Right atrium auricular region (tissue), 2 donors: ENCODE results near the gene FBXW4. TPM values are rescaled to one million over a fixed set of nuclear protein-coding genes. Genes with fewer than 3 reads are reported as not detected.

Experiments
- DNase-seq: peaks from one replicate; pipeline ENCODE4 v3.0.0-alpha.2; 2019; ENCODE audit warnings: low spot score
- H3K27ac ChIP-seq, 2 donors: fragments of 200-600 bp; sonication (generic); 1 replicate in 1 of 2; 2 replicates in 1 of 2; pipeline ENCODE4 v1.5.1; 2016 to 2019
- H3K27me3 ChIP-seq, 2 donors: fragments of 200-600 bp; sonication (generic); one replicate each; pipeline versions ENCODE4 v1.5.1 to v1.6.0; 2017 to 2019
- H3K36me3 ChIP-seq: fragments of 200-600 bp; sonication (generic); one replicate; pipeline ENCODE4 v1.5.1; 2016
- H3K4me1 ChIP-seq, 2 donors: fragments of 200-600 bp; sonication (generic); one replicate each; pipeline versions ENCODE4 v1.5.1 to v1.6.0; 2017 to 2019
- H3K4me3 ChIP-seq, 2 donors: fragments of 200-600 bp; sonication (generic); 1 replicate in 1 of 2; 2 replicates in 1 of 2; pipeline ENCODE4 v1.5.1; 2017 to 2019; ENCODE audit warnings: mild to moderate bottlenecking in 1 of 2, moderate library complexity in 1 of 2
- H3K9me3 ChIP-seq, 2 donors: fragments of 200-600 bp; sonication (generic); one replicate each; pipeline ENCODE4 v1.5.1; 2019
- total RNA-seq, 2 donors: library from RNA; depleted of rRNA; stranded (reverse); fragments of >200 nt; gene quantifications; one replicate each; pipeline ENCODE4 v1.1.0, GENCODE V29; 2016
- TF ChIP-seq, protein P1 (sequence below), 2 donors: fragments of 200-600 bp; sonication (generic); IDR thresholded peaks; one replicate each; pipeline ENCODE4 v1.5.1; 2019; ENCODE audit warnings: antibody characterized with exemption in 2 of 2

The FBXW4 gene
- total RNA-seq, 2 donors from 2014 or later, result 75.2 to 95.1 TPM

DNA sequence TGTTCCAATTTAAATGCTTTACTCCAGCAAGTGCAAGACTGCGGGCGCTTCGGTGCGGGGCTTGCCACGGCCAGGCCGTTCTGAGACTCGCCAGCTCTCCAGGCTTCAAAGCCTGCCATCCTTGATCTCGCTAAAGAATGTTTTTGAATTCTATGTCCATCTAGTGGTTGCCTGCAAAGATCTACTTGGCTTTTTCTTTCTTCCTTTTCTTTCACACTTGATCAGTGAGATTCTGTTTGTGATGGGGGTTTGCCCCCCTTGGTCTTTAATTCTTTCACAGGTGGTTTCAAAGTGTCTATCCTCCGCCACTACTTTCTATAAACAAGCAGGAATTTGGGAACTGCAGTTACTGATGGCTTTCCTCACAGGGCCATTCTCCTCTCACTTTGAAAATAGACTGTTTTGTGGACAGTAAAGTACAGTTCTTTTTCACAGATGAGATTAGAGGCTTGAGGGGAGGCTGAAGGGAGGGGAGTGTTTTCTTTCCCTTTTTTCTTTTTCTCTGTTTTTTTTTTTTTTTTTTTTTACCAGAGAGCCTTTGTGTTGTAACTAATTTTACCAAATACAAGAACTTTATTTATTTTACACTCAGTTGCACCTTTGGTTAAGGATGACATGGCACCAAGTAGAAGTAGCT is 15.2 kb upstream of the FBXW4 start:
- H3K4me1 ChIP-seq, result no peaks in the 10 kb centered on the region
- no peak overlapping the region for H3K4me3 ChIP-seq

DNA sequence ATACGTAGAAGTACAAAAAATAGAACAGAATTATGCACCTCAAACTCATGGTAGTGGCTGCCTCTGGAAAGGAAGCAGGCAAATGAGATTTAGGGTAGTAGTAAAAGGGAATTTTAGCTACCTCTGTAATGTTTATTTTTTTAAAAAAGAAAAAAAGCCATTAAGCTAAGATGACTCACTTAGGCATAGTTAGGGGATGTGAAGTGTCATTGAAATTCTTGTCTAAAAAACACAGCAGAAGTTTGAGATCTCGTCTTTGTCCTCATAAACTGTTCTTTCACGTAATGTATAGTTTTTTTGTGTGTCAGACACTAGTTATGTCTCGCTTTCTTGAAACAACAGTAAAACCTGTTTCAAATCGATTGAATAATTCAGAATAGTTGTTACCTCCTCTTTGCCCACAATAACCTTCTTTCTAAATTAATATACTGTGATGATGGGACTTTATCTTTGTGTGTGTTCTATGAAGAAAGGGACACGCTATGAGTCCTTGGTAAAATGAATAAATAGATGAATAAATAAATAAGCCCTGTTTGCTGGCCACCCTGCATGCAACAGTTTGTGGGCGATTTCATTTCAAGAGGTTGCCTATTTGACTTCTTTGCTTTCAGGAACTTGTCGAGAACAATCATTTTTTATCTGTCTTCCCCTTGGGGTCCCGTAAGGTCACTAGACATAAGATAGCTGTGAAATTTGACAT is 14.5 kb upstream of the FBXW4 start:
- H3K27me3 ChIP-seq, result no peaks in the 10 kb centered on the region
- DNase-seq, result no peak
- no peaks in the 10 kb centered on the region for H3K4me1 ChIP-seq
- no peaks in the 10 kb centered on the region for H3K36me3 ChIP-seq
- no peak overlapping the region for H3K27ac ChIP-seq
- no peak overlapping the region for H3K4me3 ChIP-seq
- TF ChIP-seq, protein P1, sequence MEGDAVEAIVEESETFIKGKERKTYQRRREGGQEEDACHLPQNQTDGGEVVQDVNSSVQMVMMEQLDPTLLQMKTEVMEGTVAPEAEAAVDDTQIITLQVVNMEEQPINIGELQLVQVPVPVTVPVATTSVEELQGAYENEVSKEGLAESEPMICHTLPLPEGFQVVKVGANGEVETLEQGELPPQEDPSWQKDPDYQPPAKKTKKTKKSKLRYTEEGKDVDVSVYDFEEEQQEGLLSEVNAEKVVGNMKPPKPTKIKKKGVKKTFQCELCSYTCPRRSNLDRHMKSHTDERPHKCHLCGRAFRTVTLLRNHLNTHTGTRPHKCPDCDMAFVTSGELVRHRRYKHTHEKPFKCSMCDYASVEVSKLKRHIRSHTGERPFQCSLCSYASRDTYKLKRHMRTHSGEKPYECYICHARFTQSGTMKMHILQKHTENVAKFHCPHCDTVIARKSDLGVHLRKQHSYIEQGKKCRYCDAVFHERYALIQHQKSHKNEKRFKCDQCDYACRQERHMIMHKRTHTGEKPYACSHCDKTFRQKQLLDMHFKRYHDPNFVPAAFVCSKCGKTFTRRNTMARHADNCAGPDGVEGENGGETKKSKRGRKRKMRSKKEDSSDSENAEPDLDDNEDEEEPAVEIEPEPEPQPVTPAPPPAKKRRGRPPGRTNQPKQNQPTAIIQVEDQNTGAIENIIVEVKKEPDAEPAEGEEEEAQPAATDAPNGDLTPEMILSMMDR (IDR thresholded peaks at IDR 0.05), result no peak
- H3K9me3 ChIP-seq, result no peaks in the 10 kb centered on the region

More for the DNA sequence above, 15.2 kb upstream of the FBXW4 start:
- H3K27ac ChIP-seq, result no peak overlapping the region
- no peaks in the 10 kb centered on the region for H3K27me3 ChIP-seq
- TF ChIP-seq, protein P1 (IDR thresholded peaks at IDR 0.05), result peak in 1 of 2 donors; percentile 20
- H3K9me3 ChIP-seq, result no peaks in the 10 kb centered on the region
- no peak for DNase-seq
- no peaks in the 10 kb centered on the region for H3K36me3 ChIP-seq

DNA sequence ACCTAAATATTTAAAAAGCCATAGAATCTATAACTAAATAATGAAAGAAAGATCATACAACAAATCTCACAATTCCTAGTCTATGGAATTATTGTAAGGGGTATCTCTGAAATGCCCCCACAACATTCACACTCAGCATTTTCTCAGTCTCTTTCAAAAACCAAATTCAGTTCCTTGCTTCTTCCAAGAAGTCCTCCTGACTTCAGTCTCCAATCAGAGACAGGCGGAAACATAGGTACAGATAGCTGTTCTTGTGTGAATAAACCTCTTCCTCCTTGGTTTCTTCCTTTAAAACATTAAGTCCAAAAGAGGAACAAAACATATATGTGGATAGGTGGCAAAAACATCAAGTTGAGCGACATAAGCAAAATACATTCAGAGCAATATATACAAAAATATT is 13.9 kb upstream of the FBXW4 start:
- DNase-seq, result no peak
- TF ChIP-seq, protein P1 (IDR thresholded peaks at IDR 0.05), result no peak
- Histone ChIP-seq H3K27me3 (no peaks in the 10 kb centered on the region), H3K4me3 (no peak overlapping the region), H3K36me3 (no peaks in the 10 kb centered on the region), H3K4me1 (no peaks in the 10 kb centered on the region), H3K9me3 (no peaks in the 10 kb centered on the region), H3K27ac (no peak overlapping the region)

DNA sequence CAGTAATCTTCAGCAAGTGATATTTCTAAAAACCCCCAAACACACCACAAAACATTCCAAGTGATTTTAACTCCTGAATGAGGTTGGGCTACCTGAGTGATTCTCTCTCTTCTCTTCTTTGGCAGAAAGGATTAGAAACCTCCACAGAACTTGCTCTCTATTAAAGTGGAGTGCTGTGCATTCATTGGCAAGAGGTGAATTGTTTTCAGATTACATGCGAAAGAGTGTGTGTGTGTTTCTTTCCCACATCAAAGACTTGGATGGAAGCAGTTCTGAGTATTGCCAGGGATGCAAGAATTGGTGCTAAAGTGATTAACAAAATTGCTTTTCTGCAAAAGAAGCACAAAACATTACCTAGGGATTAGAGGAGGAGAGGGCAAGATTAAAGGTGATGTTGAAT is 13.1 kb upstream of the FBXW4 start:
- no peaks in the 10 kb centered on the region for H3K9me3 ChIP-seq
- H3K27ac ChIP-seq, result no peak overlapping the region
- H3K4me3 ChIP-seq, result no peak overlapping the region
- no peaks in the 10 kb centered on the region for H3K4me1 ChIP-seq
- H3K27me3 ChIP-seq, result no peaks in the 10 kb centered on the region
- DNase-seq, result no peak
- H3K36me3 ChIP-seq, result no peaks in the 10 kb centered on the region
- TF ChIP-seq, protein P1 (IDR thresholded peaks at IDR 0.05), result no peak

DNA sequence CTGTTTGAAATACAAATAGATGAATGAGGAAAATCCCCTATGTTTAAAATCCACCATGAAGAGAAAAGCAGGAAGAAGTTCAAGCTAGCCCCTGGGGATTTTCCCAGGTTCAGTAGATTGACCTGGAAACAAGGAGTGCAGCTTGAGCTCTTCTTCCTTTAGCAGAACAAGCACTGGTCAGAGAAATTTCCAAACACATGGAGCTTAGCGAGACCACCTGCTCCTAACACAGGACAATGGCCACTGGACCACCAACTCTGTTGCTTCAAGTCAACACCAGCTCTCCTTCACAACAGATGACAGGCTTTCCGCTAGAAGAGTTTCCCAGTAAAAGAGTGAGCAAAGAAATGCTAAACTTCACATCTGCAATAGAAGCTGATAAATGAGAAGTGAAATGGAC is 9.4 kb upstream of the FBXW4 start:
- H3K36me3 ChIP-seq, result no peaks in the 10 kb centered on the region
- DNase-seq, result no peak
- TF ChIP-seq, protein P1 (IDR thresholded peaks at IDR 0.05), result no peak
- no peaks in the 10 kb centered on the region for H3K9me3 ChIP-seq
- no peaks in the 10 kb centered on the region for H3K4me1 ChIP-seq
- no peaks in the 10 kb centered on the region for H3K27me3 ChIP-seq
- no peak overlapping the region for H3K4me3 ChIP-seq
- H3K27ac ChIP-seq, result no peak overlapping the region
